CD14-positive monocyte (primary cell): ENCODE data around the gene SPINT3. TPM values are rescaled to one million over a fixed set of nuclear protein-coding genes. Genes with fewer than 3 reads are reported as not detected.

Source experiments
- DNase-seq, 3 donors: peaks; one replicate each; pipeline ENCODE4 v3.0.0-alpha.2; 2011 to 2022
- H2AFZ ChIP-seq: 2 replicates; pipeline ENCODE4 v1.6.0; 2012; ENCODE audit warnings: mild to moderate bottlenecking, low read depth, low read length, inconsistent platforms; ENCODE audit not compliant: insufficient read depth, poor library complexity, severe bottlenecking
- H3K27ac ChIP-seq, 2 donors: 1 replicate in 1 of 2; 2 replicates in 1 of 2; pipeline ENCODE4 v1.5.1; 2012 to 2013; ENCODE audit warnings: low read length in 2 of 2, control low read depth in 1 of 2, inconsistent platforms in 1 of 2, low read depth in 1 of 2, mild to moderate bottlenecking in 1 of 2
- H3K27me3 ChIP-seq, 2 donors: one replicate each; pipeline versions ENCODE4 v1.6.0 to v1.6.1; 2011 to 2013; ENCODE audit warnings: low read length in 2 of 2; ENCODE audit not compliant: control insufficient read depth in 2 of 2, insufficient read depth in 2 of 2
- H3K36me3 ChIP-seq, 2 donors: replicated peaks in 1 of 2; 1 replicate in 1 of 2; 2 replicates in 1 of 2; pipeline versions ENCODE4 v1.5.1 to v1.6.1; 2012 to 2013; ENCODE audit warnings: low read length in 2 of 2, control low read depth in 1 of 2, inconsistent platforms in 1 of 2, mild to moderate bottlenecking in 1 of 2; ENCODE audit not compliant: insufficient read depth in 2 of 2, control insufficient read depth in 1 of 2
- H3K4me1 ChIP-seq, 2 donors: 1 replicate in 1 of 2; 2 replicates in 1 of 2; pipeline versions ENCODE4 v1.5.1 to v1.6.1; 2012 to 2013; ENCODE audit warnings: low read length in 2 of 2, control low read depth in 1 of 2, inconsistent platforms in 1 of 2, mild to moderate bottlenecking in 1 of 2, moderate library complexity in 1 of 2; ENCODE audit not compliant: insufficient read depth in 2 of 2, control insufficient read depth in 1 of 2
- H3K4me2 ChIP-seq: replicated peaks from 2 replicates; pipeline ENCODE3; 2012; ENCODE audit warnings: low read length, moderate library complexity, mild to moderate bottlenecking; ENCODE audit not compliant: poor library complexity, severe bottlenecking; ENCODE audit errors: extremely low read depth
- H3K4me3 ChIP-seq, 3 experiments: fragments of 200-600 bp in 1 of 3; sonication (generic) in 1 of 3; replicated peaks in 1 of 3; 1 replicate in 2 of 3; 2 replicates in 1 of 3; pipeline ENCODE4 v1.5.1; 2011 to 2013; ENCODE audit warnings: low read length in 3 of 3, mild to moderate bottlenecking in 3 of 3, control low read depth in 2 of 3, low read depth in 2 of 3, inconsistent platforms in 1 of 3, moderate library complexity in 1 of 3
- H3K79me2 ChIP-seq: 2 replicates; pipeline ENCODE4 v1.6.0; 2012; ENCODE audit warnings: mild to moderate bottlenecking, control low read depth, inconsistent platforms, low read length, moderate library complexity; ENCODE audit not compliant: insufficient read depth
- H3K9ac ChIP-seq: 2 replicates; pipeline ENCODE4 v1.6.0; 2017; ENCODE audit warnings: low read length, mild to moderate bottlenecking; ENCODE audit not compliant: insufficient read depth, poor library complexity, severe bottlenecking
- H3K9me3 ChIP-seq, 2 donors: replicated peaks in 1 of 2; 1 replicate in 1 of 2; 2 replicates in 1 of 2; pipeline versions ENCODE4 v1.5.1 to v1.6.1; 2012 to 2013; ENCODE audit warnings: low read length in 2 of 2, control low read depth in 1 of 2; ENCODE audit not compliant: control insufficient read depth in 1 of 2, insufficient read depth in 1 of 2
- H4K20me1 ChIP-seq: 2 replicates; pipeline ENCODE4 v1.6.0; 2012; ENCODE audit warnings: mild to moderate bottlenecking, low read length, control low read depth, moderate library complexity; ENCODE audit not compliant: insufficient read depth
- H3K27ac Mint-ChIP-seq, 7 donors: one replicate each; pipeline ENCODE4 v1.8.0; 2020; ENCODE audit warnings: mild to moderate bottlenecking in 7 of 7, mixed read lengths in 7 of 7, moderate library complexity in 6 of 7, inconsistent platforms in 2 of 7
- H3K27me3 Mint-ChIP-seq, 3 donors: one replicate each; pipeline ENCODE4 v1.8.0; 2021 to 2022; ENCODE audit warnings: low read depth in 3 of 3, mild to moderate bottlenecking in 3 of 3, mixed read lengths in 3 of 3, moderate library complexity in 3 of 3, inconsistent platforms in 1 of 3
- H3K36me3 Mint-ChIP-seq, 2 donors: one replicate each; pipeline ENCODE4 v1.8.0; 2020; ENCODE audit warnings: mixed read lengths in 2 of 2, inconsistent platforms in 1 of 2, mild to moderate bottlenecking in 1 of 2
- H3K4me1 Mint-ChIP-seq: one replicate; pipeline ENCODE4 v1.8.0; 2020; ENCODE audit warnings: mild to moderate bottlenecking, mixed read lengths
- H3K4me3 Mint-ChIP-seq, 2 donors: one replicate each; pipeline ENCODE4 v1.8.0; 2020; ENCODE audit warnings: mild to moderate bottlenecking in 2 of 2, mixed read lengths in 2 of 2, moderate library complexity in 1 of 2
- H3K9me3 Mint-ChIP-seq, 7 donors: one replicate each; pipeline ENCODE4 v1.8.0; 2020 to 2022; ENCODE audit warnings: mixed read lengths in 7 of 7, mild to moderate bottlenecking in 6 of 7, moderate library complexity in 6 of 7, inconsistent platforms in 2 of 7
- WGBS: methylation state at CpG from one replicate; pipeline ENCODE4 v1.1.5; 2013; ENCODE audit warnings: missing lambda C conversion rate; ENCODE audit not compliant: insufficient coverage; 5-methylcytosine and 5-hydroxymethylcytosine counted together
- intact Hi-C, 2 donors: fragments of 100-400 bp; cut with micrococcal nuclease; formaldehyde crosslinking; loops; one replicate each; pipeline versions ENCODE4 v1.15.0 to v1.15.1; 2023
- polyA plus RNA-seq, 3 donors: library from polyadenylated mRNA; depleted of rRNA in 1 of 3; unstranded in 2 of 3; stranded (reverse) in 1 of 3; fragments of 300-500 nt in 2 of 3; fragments of >200 nt in 1 of 3; fragmentation: Illumina TruSeq in 2 of 3; gene quantifications; 1 replicate in 2 of 3; 2 replicates in 1 of 3; pipeline ENCODE4 v1.2.3, GENCODE V29; 2012 to 2021
- TF ChIP-seq, protein P1 (sequence below): fragments of 200-600 bp; IDR thresholded peaks from one replicate; pipeline ENCODE4 v1.8.0; 2022; ENCODE audit warnings: antibody characterized with exemption, mild to moderate bottlenecking

The SPINT3 gene
- polyA plus RNA-seq, 3 donors: not detected

DNA sequence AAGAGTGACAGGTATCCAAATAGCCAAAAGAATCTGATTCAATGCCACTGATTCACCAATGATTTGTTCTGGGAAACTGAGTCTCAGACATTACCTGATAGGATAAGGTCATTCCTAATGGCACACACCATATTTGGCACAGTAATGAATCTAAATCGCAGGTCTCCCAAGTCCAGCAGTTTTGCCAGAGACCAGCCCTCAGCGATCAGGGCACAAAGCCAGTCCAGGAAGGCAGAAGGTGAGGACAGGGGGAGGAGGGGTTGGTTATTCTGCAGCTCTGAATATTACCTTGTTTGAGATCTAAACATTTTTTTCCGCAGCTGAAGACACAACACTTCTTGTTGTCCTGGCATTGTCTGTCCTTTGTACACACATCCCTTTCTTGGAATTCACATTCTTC, 29.9 kb upstream of the SPINT3 start:
- 86% methylated on average over 1 of the region's 3 CpGs for WGBS
- peaks cover 5 to 30% (median 7%) of the 10 kb centered on the region in 3 donors for H3K27me3 Mint-ChIP-seq
- intact Hi-C loops: no loop called here
- H3K9me3 Mint-ChIP-seq: peaks cover 0 to 2% (median under 1%) of the 10 kb centered on the region in 7 donors
- Histone ChIP-seq H3K4me2 (no peak overlapping the region), H3K36me3 (no peaks in the 10 kb centered on the region), H4K20me1 (no peaks in the 10 kb centered on the region), H3K9ac (no peak overlapping the region), H2AFZ (no peak overlapping the region), H3K27ac (no peak overlapping the region), H3K79me2 (no peaks in the 10 kb centered on the region), H3K27me3 (peaks cover 2% of the 10 kb centered on the region in 2 donors), H3K4me1 (no peaks in the 10 kb centered on the region), H3K4me3 (no peak overlapping the region), H3K9me3 (no peaks in the 10 kb centered on the region)
- no peak overlapping the region for H3K4me3 Mint-ChIP-seq
- no peaks in the 10 kb centered on the region for H3K36me3 Mint-ChIP-seq
- H3K4me1 Mint-ChIP-seq: no peaks in the 10 kb centered on the region
- TF ChIP-seq, protein P1, sequence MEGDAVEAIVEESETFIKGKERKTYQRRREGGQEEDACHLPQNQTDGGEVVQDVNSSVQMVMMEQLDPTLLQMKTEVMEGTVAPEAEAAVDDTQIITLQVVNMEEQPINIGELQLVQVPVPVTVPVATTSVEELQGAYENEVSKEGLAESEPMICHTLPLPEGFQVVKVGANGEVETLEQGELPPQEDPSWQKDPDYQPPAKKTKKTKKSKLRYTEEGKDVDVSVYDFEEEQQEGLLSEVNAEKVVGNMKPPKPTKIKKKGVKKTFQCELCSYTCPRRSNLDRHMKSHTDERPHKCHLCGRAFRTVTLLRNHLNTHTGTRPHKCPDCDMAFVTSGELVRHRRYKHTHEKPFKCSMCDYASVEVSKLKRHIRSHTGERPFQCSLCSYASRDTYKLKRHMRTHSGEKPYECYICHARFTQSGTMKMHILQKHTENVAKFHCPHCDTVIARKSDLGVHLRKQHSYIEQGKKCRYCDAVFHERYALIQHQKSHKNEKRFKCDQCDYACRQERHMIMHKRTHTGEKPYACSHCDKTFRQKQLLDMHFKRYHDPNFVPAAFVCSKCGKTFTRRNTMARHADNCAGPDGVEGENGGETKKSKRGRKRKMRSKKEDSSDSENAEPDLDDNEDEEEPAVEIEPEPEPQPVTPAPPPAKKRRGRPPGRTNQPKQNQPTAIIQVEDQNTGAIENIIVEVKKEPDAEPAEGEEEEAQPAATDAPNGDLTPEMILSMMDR: no peak
- DNase-seq: no peak
- no peak overlapping the region for H3K27ac Mint-ChIP-seq

DNA sequence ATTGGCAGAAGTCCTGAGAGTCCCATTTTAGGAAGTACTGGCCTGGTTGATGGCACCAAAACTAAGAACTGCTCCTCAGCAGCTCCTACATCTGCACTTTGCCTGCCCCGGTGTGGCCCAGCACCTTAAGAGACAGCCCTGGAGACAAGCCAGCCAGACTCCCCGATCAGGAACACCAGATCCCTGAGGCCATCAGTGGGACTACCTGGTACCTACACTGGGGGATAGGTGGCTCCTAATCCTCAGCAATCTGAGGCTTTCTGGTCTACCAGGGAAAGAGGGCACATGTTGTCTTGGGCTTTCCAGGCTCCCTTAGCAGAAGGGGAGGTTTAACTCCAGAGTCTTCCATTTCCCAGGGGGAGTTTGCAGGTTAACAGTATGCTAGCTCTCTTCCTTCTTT, 24.0 kb upstream of the SPINT3 start, which contains the start of gene WFDC6:
Gene WFDC6 (minus strand): TSS at position 101 of the 400 bp plus-strand sequence. CDS start 75 bp downstream, at position 26.
- no peaks in the 10 kb centered on the region for H3K79me2 ChIP-seq
- H3K4me1 Mint-ChIP-seq: no peaks in the 10 kb centered on the region
- peaks cover 0 to 2% (median 0%) of the 10 kb centered on the region in 7 donors for H3K9me3 Mint-ChIP-seq
- intact Hi-C loops: no loop called here
- no peak within 1 kb of the TSS for H3K27ac Mint-ChIP-seq
- H3K4me2 ChIP-seq: no peak within 1 kb of the TSS
- H2AFZ ChIP-seq: no peak within 1 kb of the TSS
- H3K4me3 ChIP-seq: no peak within 1 kb of the TSS
- 90% methylated on average over 2 of the region's 2 CpGs for WGBS
- H3K36me3 ChIP-seq: no peaks in the 10 kb centered on the region
- peaks cover 4 to 16% (median 5%) of the 10 kb centered on the region in 3 donors for H3K27me3 Mint-ChIP-seq
- peaks cover 0 to 2% of the 10 kb centered on the region in 2 donors for H3K27me3 ChIP-seq
- H3K27ac ChIP-seq: no peak within 1 kb of the TSS
- H4K20me1 ChIP-seq: no peaks in the 10 kb centered on the region
- no peaks in the 10 kb centered on the region for H3K4me1 ChIP-seq
- H3K9ac ChIP-seq: no peak within 1 kb of the TSS
- H3K36me3 Mint-ChIP-seq: no peaks in the 10 kb centered on the region
- no peak for DNase-seq
- H3K9me3 ChIP-seq: no peaks in the 10 kb centered on the region
- no peak within 1 kb of the TSS for H3K4me3 Mint-ChIP-seq
- TF ChIP-seq, protein P1: no peak
